ENCODE results near the gene SSBP2. TPM values are rescaled to one million over a fixed set of nuclear protein-coding genes. Genes with fewer than 3 reads are reported as not detected.

The SSBP2 gene
- total and polyA plus RNA-seq, 2 donors (not counting 3 experiments of a cell fraction or from before 2014, with no cell fraction given), result 9.6 to 11.5 TPM

GRCh38 chr5:81389025-81389424, 361.9 kb downstream of the SSBP2 start:
- Histone ChIP-seq H3K9me3 (replicated peaks; ENCODE audit: control insufficient read depth, insufficient read depth, low read length) (no peaks in the 10 kb centered on the region), H3K9ac (replicated peaks; ENCODE audit: extremely low read depth, insufficient read depth, low read length) (no peak overlapping the region), H3K27ac (ENCODE audit: insufficient read depth, low read depth, low read length) (no peak overlapping the region), H3K9me1 (replicated peaks; ENCODE audit: control insufficient read depth, extremely low read depth, insufficient read depth, low read length) (no peaks in the 10 kb centered on the region), H4K20me1 (replicated peaks; ENCODE audit: control insufficient read depth, extremely low read depth, insufficient read depth, low read length) (no peaks in the 10 kb centered on the region), H2AFZ (ENCODE audit: low read depth, low read length) (no peak overlapping the region), H3K79me2 (ENCODE audit: control insufficient read depth, insufficient read depth, low read length) (no peaks in the 10 kb centered on the region), H3K4me3 (replicated peaks in 1 of 3; ENCODE audit: insufficient read depth in 1 of 3, low read depth in 1 of 3, low read length in 3 of 3) (no peak overlapping the region), H3K4me1 (ENCODE audit: control insufficient read depth, extremely low read depth, insufficient read depth, low read length) (no peaks in the 10 kb centered on the region), H3K4me2 (ENCODE audit: insufficient read depth, low read length) (no peak overlapping the region), H3K36me3 (ENCODE audit: control insufficient read depth in 2 of 2, extremely low read depth in 1 of 2, insufficient read depth in 2 of 2, low read length in 2 of 2) (no peaks in the 10 kb centered on the region), H3K27me3 (ENCODE audit: control insufficient read depth in 2 of 2, insufficient read depth in 2 of 2, low read length in 2 of 2) (peaks cover 0 to 6% of the 10 kb centered on the region in 2 experiments)
- TF ChIP-seq FOS (IDR thresholded peaks at IDR 0.05; ENCODE audit: borderline replicate concordance, insufficient read depth, low read length) (no peak), JUN (IDR thresholded peaks at IDR 0.05; ENCODE audit: borderline replicate concordance, insufficient read depth, insufficient read length, low read depth) (no peak)
- ChIA-PET POLR2A (no interaction called here), CTCF (interaction anchor here (0.6 kb wide), 1 partner anchor 18 kb away, joined by 3 read pairs; no protein-coding TSS in a partner anchor)
- DNase-seq (ENCODE audit: low read depth, low spot score) (no peak), FAIRE-seq (no peak)
- dilution Hi-C loops (cut with MboI; ENCODE audit: extremely low pct_ligation_motif_present, low sequenced_read_pairs), result no loop called here
- BruUV-seq (replicated peaks), result no TSS peak
- intact Hi-C loops (cut with micrococcal nuclease), result no loop called here

DNA sequence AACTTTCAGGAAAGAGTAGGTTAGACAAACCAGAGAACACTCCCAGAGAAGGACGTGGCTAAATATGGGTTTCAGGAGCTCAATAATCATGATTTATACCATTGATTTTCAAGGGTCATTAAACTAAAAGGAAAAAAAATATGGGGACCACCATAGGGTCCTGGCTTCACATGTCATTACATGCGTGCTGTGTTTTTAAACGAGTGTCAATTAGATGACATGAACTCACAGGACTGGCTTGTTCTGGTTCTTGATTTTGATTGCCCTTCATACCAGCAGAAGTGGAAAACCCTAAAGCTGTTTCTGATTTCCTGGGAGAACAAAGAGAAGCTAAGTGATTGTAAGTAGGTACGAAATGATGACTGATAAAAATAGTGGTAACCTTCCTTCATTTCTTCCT, 362.7 kb downstream of the SSBP2 start:
- ChIA-PET CTCF (no interaction called here), POLR2A (no interaction called here)
- H3K79me2 ChIP-seq (ENCODE audit: control insufficient read depth, insufficient read depth, low read length), result no peaks in the 10 kb centered on the region
- no peak for DNase-seq (ENCODE audit: low read depth, low spot score)
- H3K36me3 ChIP-seq (ENCODE audit: control insufficient read depth in 2 of 2, extremely low read depth in 1 of 2, insufficient read depth in 2 of 2, low read length in 2 of 2), result no peaks in the 10 kb centered on the region
- peaks cover 0 to 6% of the 10 kb centered on the region in 2 experiments for H3K27me3 ChIP-seq (ENCODE audit: control insufficient read depth in 2 of 2, insufficient read depth in 2 of 2, low read length in 2 of 2)
- H3K9me1 ChIP-seq (replicated peaks; ENCODE audit: control insufficient read depth, extremely low read depth, insufficient read depth, low read length), result no peaks in the 10 kb centered on the region
- H3K4me2 ChIP-seq (ENCODE audit: insufficient read depth, low read length), result no peak overlapping the region
- dilution Hi-C loops (cut with MboI; ENCODE audit: extremely low pct_ligation_motif_present, low sequenced_read_pairs), result no loop called here
- FAIRE-seq, result no peak
- H3K4me3 ChIP-seq (replicated peaks in 1 of 3; ENCODE audit: insufficient read depth in 1 of 3, low read depth in 1 of 3, low read length in 3 of 3), result no peak overlapping the region
- intact Hi-C loops (cut with micrococcal nuclease), result no loop called here
- no peak for TF ChIP-seq FOS (IDR thresholded peaks at IDR 0.05; ENCODE audit: borderline replicate concordance, insufficient read depth, low read length)
- H3K27ac ChIP-seq (ENCODE audit: insufficient read depth, low read depth, low read length), result no peak overlapping the region
- no peaks in the 10 kb centered on the region for H4K20me1 ChIP-seq (replicated peaks; ENCODE audit: control insufficient read depth, extremely low read depth, insufficient read depth, low read length)
- H3K9ac ChIP-seq (replicated peaks; ENCODE audit: extremely low read depth, insufficient read depth, low read length), result no peak overlapping the region
- H3K4me1 ChIP-seq (ENCODE audit: control insufficient read depth, extremely low read depth, insufficient read depth, low read length), result no peaks in the 10 kb centered on the region
- H2AFZ ChIP-seq (ENCODE audit: low read depth, low read length), result no peak overlapping the region
- BruUV-seq (replicated peaks), result no TSS peak
- H3K9me3 ChIP-seq (replicated peaks; ENCODE audit: control insufficient read depth, insufficient read depth, low read length), result no peaks in the 10 kb centered on the region
